Body of pancreas (tissue), 4 donors: Measurements from ENCODE around the gene NKD1.

Source experiments
- CTCF ChIP-seq, 7 experiments: fragments of 450-650 bp in 4 of 7; fragments of 200-600 bp in 3 of 7; sonication (generic) in 3 of 7; IDR thresholded peaks; one replicate each; pipeline ENCODE4 v1.5.1; 2016 to 2019; ENCODE audit warnings: antibody characterized with exemption in 7 of 7
- POLR2A ChIP-seq, 3 donors: fragments of 450-650 bp; IDR thresholded peaks; one replicate each; pipeline ENCODE4 v1.6.1; 2016; ENCODE audit warnings: antibody characterized with exemption in 3 of 3, mild to moderate bottlenecking in 2 of 3

GRCh38 chr16:50567651-50568050 lies 19.5 kb downstream of the NKD1 start:
- TF ChIP-seq CTCF (IDR thresholded peaks at IDR 0.05), result no peak
- no peak for TF ChIP-seq POLR2A (IDR thresholded peaks at IDR 0.05)
